NCI-H2196 treated with DMSO at 0.1 percent for 48 hours (cell line): ENCODE data around the gene CSN2.
"Not testable (repeated sequence)": the region's sequence is repeated elsewhere in the genome, so short reads cannot be mapped to it uniquely, and the experiment has no call there.

Experiments
- DNase-seq: peaks from one replicate; lab custom pipeline; 2025; ENCODE audit not compliant: unreplicated experiment; lab: John Stamatoyannopoulos, UW

Gene CSN2, protein sequence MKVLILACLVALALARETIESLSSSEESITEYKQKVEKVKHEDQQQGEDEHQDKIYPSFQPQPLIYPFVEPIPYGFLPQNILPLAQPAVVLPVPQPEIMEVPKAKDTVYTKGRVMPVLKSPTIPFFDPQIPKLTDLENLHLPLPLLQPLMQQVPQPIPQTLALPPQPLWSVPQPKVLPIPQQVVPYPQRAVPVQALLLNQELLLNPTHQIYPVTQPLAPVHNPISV

DNA sequence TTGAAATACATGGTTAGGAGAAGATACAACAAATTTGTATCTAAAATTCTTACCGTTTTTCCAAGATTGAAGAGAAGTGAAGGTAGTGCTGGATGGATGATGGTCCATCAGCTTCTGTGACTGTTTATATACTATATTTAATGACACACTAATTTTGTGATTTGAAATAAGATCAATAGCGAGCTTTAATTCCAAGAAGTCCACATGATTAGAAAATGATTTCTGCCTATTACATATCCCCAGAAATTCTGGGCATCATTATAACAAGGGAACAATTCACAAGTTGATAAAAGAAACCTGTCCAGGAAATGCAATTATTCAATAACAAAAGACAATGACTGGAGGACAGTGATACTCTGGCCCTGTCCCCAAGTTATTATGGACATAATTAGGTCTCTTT, at the start of gene CSN2:
Gene CSN2, minus strand, starts transcription at position 101 of the 400 bp plus-strand sequence. CDS start 4,733 bp downstream, outside the sequence.
- DNase-seq: no peak

DNA sequence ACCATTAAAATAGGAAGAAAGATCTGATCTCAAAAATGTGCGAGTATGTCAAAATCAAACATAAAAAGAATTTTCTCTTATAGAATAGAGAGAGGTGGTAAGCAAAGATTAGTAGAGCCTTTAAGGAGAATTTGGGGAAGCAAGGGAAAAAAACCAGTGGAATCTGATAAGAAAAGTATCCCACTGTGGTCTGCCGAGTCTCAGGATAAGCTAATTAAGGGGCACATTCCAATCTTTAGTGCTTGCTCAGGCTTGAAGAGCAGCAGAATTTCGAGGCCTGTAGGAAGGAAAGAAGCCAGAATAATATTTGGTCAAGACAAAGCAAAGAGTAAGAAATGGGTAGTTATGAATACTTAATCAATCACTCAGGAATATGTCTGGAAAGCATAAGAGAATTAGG, 43.2 kb upstream of the CSN2 start:
- no peak for DNase-seq

DNA sequence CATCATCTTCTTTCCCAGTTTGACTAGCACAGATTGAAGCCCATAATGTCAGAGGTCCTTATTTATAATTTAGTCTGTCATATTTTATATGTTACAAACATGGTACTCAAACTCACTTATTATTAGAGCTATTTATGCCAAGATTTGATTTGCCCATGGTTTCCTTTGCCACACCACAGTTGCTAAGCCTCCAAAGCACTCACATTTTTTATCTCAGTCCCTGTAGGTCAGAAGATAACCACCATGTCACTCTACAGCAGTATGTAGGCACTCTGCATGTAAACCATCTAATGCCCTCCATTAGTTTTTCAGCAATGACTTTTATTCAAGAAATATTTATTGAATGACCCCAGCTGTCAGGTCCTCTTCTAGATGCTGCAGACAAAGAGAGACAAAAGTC, 37.0 kb upstream of the CSN2 start:
- no peak for DNase-seq

DNA sequence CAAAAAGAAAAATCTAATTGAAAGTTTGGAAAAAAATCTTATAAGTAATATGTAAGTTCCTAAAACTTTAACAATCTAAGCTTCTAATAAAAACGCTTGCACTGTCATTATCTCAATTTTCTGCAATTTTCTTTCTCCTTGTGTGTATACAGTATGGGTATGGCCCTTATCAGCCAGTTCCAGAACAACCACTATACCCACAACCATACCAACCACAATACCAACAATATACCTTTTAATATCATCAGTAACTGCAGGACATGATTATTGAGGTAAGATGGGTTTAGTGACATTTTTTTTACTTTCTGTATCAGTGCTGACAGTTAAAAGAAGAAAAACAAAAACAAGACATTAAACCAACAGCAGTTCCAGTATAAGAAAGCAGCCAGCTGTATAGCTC, 35.2 kb upstream of the CSN2 start:
- DNase-seq: no peak

DNA sequence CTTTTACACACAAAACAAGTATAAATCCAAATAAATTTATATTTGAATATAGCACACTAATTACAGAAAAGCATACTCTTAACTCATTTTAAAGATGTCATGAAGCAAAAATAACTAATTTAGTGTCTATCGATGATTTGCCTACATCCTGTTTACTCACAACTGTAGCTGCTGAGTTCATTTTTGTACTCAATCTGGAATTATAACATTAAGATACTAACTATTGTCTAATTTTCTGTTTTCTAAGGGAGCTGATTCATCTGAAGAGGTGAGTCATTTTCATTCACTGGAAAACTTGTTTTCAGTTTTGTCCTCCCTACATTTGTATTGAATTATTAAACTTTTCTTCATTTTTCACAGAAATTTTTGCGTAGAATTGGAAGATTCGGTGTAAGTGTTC, 33.9 kb upstream of the CSN2 start:
- no peak for DNase-seq

DNA sequence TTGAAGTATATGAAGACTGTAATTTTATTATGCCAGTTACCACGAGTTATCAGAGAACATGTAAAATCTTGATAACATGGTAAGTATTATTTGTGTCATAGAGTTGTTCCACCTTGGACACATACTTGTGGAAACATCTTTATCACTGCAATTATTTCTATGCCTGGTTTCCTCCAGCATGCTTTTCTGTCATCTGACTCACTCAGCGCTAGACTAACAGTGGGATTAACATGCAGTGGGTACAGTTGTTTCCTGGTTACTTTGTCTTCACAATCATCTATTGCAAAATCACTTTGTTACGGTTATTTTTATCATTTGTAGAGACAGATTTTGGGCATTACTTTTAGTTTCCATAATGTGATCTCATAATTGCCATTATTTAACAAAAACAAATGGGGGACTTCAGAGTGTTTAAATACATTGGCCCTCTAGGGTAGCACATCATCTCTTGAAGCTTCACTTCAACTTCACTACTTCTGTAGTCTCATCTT, 30.0 kb upstream of the CSN2 start, which contains the start of gene STATH:
Gene STATH, plus strand, starts transcription at position 441 of the 491 bp plus-strand sequence. CDS start 2,472 bp downstream, outside the sequence.
- DNase-seq: no peak

DNA sequence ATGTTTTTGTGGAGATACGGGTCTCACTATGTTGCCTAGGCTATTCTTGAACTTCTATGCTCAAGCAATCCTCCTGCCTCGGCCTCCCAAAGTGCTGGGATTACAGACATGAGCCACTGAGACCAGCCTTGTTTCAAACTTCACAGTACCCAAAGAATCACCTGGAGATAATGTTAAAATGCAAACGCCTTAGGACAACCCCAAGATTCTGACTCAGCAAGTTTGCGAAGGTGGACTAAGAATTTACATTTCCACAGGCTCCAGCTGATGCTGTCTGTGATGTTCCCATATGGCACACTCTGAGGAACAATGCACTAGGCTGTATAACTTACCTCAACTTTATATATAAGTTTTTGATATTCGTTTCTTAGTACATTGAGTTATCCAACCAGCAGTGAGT, 29.3 kb upstream of the CSN2 start:
- no peak for DNase-seq

DNA sequence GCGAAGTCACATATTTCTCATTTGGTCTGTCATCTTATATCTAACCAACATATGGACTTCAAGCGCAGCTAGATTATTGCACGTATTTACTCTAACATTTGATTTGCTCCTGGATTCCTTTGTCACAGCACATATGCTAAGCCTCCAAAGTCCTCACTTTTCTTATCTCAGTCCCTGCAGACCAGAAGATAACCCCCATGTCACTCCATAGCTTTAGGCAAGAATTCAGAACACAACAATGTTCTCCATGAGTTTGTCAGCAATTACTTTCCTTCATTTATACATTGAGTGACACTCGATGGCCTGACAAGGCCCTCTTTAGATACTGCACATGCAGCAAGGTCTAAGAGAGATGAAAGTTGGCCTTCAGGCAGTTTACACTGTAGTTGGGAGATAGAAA, 25.5 kb upstream of the CSN2 start:
- DNase-seq: no peak

DNA sequence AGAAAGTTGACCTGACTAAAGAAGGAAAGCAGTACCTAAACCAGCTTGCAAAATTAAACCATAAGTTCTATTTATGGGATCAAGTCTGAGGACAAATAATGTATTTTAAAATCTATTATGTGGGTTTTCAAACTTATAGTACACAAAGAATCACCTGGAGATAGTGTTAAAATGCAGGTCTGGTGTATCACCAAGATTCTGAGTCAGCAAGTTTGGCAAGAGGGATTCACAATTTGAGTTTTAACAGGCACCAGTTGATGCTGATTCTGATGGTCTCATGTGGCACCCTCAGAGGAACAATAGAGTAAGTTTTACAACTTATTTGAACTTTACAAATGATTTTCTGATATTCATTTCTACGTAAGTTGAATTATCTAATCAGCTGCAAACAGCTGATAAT, 21.1 kb upstream of the CSN2 start:
- no peak for DNase-seq

DNA sequence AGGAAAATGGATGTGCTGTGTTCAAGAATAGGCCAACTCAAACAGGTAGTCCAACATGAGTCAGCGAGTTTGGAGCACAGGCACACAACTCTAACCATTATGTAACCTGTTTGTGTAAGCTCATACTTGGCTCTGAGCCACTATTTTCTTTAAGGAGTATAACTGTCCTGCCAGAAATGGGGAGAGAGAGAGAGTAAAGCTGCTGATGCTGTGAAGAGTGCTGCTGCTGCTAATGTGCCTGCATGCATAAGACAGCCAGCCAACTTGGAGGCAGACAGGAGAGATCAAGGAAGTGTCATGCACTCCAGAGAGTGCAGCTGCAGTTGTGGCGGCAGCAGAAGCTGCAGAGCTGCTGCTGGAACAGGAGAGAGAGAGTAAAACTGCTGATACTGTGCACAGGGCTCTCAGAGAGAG, 18.5 kb upstream of the CSN2 start:
- DNase-seq: peak; percentile 0

DNA sequence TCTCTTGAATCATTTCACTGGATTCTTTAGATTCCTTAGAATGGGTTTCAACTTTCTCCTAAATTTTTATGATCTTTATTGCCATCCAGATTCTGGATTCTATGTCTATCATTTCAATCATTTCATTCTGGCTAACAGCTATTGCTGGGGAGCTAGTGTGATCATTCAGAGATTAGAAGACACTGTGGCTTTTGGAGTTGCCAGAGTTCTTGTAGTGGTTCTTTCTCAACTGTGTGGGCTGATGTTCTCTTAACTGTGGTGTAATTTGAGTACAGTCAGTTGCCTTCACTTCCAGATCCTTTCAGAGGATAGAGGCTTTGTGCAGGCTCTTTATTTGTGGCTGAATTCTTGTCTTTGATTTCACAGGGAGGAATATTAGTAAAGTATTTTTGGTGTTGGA, 12.1 kb upstream of the CSN2 start:
- no peak for DNase-seq

DNA sequence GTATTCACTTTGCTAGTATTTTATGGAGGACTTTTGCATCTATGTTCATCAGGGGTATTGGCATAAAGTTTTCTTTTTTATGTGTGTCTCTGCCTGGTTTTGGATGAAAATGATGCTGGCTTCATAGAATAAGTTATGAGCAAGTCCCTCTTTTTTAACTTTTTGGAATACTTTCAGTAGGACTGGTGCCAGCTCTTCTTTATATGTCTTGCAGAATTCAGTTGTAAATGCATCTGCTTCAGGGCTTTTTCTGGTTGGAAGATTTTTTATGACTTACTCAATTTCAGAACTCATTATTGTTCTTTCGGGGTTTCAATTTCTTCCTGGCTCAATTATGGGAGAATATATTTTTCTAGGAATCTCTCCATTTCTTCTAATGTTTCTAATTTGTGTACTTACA, 9.1 kb upstream of the CSN2 start:
- no peak for DNase-seq

DNA sequence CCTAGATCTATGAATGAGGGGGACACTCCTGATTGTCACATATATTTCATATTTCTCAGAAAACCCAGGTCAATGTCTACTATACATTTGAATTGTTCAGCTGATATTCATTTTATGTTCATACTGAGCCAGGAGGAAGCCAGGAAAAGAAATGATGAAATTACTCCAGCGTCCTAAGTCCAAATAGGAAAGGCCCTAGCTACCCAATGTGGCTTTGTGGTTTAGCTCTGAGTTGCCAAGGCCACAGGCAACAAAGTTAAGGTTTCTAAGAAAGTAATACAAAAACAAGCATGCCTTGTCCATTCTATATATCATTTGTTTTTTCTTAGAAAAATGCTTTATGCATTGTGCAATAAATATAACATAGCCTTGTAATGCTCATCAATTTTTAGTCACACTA, 4.5 kb upstream of the CSN2 start:
- DNase-seq: no peak

DNA sequence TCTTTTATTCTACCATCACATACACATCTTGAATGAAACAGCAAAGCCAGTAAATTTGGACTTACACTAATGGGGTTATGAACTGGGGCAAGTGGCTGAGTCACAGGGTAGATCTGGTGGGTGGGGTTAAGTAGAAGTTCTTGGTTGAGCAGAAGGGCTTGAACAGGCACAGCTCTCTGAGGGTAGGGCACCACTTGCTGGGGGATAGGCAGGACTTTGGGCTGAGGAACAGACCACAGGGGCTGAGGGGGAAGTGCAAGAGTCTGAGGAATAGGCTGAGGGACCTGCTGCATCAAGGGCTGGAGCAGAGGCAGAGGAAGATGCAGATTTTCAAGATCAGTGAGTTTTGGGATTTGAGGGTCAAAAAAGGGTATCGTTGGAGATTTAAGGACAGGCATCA, 8.3 kb downstream of the CSN2 start:
- DNase-seq: no peak

DNA sequence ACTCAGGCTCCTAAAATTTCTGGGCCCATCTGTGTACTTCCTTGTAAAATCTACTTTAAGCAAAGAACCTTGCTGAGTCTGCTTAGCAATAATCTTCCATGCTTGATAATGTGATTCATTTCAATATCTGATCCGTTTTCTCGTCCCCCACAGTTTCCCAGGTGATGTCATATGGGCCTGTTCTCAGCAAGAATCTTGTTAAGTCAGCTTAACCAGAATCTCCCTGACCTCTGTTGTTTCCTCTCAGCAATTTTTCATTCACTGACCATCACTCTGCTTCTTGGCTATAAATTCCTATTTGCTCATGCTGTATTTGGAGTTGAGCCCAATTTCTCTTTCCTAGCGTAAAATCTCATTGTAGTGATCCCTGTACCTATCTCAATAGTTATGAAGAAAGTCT, 13.9 kb downstream of the CSN2 start:
- no peak for DNase-seq

DNA sequence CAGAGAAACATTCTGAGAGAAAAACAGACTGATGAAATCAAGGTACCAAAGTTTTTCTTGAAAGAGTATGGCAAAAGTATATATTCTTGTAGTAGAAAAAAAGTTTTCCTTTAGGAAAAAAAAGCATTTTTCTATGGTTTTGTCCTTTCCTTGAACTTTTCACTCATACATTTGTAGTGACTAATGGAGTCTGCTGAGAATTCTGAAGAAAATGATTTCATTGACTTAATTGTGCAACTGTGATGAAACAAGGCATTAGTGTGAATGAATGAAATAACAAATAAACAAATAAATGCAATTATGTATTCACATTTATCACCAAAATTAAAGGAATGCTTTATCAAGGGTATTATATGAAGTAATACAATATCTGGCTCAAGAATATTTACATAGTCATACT, 29.0 kb downstream of the CSN2 start:
- no peak for DNase-seq

DNA sequence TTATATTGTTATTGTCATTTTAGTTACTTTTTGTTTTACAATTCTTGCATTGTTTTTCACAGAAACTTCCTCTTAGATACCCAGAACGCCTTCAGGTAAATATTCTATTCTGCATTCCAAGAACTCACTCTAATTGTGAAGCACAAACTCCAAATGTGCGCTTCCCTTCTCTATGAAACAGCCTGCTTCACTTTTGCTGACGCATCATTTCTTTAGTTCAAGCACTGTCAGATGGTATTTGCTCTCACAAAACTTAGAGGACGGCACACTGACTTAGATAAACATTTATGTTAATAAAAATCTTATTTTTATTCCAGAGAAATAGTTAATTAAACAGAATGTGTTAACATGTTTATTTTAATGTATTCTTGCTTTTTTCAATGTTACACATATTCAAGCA, 31.4 kb downstream of the CSN2 start:
- no peak for DNase-seq

DNA sequence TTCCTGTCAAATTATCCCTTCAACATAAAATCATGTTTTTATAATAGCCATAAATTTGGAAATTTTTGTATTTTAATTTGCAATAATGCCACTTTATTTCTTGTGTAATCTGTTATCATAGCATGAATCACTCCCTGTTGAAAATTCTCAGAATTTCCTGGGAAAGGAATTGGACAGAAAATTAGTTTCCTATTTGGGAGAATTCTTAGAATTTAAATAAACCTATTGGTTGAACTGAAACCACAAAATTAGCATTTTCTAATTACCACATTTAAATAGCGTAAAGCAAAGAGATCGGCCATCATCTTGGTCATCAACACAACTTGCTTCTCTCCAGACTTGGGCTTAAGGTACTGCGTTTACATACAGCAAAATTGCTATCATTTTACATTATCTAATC, 34.8 kb downstream of the CSN2 start, which contains the start of gene CSN1S1:
Gene CSN1S1, plus strand, starts transcription at position 301 of the 400 bp plus-strand sequence. CDS start 1,488 bp downstream, outside the sequence.
- no peak for DNase-seq

DNA sequence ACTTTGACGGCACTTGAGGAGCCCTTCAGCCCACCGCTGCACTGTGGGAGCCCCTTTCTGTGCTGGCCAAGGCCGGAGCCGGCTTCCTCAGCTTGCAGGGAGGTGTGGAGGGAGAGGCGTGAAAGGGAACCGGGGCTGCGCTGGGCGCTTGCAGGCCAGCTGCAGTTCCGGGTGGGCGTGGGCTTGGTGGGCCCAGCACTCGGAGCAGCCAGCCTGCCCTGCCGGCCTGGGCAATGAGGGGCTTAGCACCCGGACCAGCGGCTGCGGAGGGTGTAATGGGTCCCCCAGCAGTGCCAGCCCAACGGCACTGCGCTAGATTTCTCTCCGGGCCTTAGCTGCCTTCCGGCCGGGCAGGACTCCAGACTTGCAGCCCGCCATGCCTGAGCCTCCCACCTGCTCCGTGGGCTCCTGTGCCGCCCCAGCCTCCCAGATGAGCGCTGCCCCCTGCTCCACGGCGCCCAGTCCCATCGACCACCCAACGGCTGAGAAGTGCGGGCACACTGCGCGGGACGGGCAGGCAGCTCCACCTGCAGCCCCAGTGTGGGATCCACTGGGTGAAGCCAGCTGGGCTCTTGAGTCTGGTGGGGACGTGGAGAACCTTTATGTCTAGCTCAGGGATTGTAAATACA, 41.6 kb downstream of the CSN2 start:
- not testable (repeated sequence) for DNase-seq

DNA sequence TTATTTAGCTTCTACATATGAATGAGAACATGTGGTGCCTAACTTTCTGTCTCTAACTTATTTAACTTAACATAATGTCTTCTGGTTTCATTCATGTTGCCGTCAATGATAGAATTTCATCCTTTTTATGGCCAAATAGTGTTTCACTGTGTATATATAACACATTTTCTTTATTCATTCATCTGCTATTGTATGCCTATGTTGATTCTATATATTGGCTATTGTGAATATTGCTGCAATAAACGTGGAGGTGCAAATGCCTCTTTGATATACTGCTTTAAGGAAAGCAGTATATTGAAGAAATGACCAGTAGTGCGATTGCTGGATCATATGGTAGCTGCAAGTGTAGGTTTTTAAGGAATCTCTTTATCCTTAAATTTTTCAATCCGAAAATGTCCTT, 44.7 kb downstream of the CSN2 start:
- DNase-seq: no peak

DNA sequence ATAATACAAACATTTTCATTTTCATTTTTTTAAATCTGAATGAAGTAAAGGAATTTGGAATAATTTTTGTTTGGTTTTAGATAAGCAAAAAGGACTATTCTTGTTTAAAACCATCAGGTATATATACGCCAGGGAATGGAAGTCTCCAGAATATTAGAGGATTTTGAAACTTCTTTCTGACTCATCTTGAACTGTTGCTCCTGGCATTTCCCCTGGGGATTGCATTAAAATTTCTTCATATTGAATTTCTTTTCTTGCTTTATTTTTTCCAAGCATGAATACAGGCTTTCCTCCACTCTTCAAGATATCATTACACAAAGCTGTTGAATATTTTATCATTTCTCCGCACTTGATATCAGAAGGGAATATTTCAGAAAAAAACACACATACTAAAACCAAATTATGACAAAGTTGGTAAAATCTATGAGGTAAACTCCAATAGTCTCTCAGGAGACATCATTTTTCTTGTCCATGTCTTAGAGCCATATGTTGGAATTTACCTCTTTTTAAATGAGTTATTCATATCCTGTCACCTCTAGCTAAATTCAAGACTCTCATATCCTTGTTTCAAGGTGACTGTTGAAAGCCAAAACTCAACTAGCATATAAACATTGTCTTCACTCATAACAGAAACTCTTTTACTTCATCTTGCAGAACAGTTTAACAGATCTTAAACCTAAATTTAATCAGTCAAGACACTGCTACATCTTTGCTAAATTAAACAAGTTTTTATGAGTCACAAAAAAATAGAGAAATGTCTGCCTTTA, 55.3 kb downstream of the CSN2 start:
- no peak for DNase-seq

DNA sequence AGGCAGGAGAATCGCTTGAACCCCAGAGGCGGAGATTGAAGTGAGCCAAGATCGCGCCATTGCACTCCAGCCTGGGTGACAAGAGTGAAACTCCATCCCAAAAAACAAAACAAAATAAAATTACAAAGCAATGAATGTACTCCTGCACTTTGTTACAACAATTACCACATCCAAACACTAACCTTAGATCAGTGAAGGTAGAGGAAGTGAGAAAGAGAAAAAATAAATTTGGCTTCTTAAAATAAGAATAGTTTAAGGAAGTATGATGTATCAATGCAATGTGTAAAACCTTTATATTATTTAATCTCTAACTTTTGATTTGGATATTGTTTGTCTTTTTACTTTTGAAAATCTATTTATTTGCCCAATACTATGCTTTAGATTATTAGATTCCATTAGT, 56.3 kb downstream of the CSN2 start:
- DNase-seq: no peak
